Epithelial cell of prostate (primary cell): ENCODE measurements around the gene IFNLR1.
A peak's percentile ranks its signal among the peaks of the same experiment; 100 is the strongest.

ENCODE experiments used
- DNase-seq: peaks from one replicate; pipeline ENCODE4 v3.0.0-alpha.2; 2011; ENCODE audit warnings: low read depth, low spot score
- H3K27ac ChIP-seq: fragments of 450-650 bp; 2 replicates; pipeline ENCODE4 v1.5.1; 2017; ENCODE audit warnings: mild to moderate bottlenecking

Gene IFNLR1

DNA sequence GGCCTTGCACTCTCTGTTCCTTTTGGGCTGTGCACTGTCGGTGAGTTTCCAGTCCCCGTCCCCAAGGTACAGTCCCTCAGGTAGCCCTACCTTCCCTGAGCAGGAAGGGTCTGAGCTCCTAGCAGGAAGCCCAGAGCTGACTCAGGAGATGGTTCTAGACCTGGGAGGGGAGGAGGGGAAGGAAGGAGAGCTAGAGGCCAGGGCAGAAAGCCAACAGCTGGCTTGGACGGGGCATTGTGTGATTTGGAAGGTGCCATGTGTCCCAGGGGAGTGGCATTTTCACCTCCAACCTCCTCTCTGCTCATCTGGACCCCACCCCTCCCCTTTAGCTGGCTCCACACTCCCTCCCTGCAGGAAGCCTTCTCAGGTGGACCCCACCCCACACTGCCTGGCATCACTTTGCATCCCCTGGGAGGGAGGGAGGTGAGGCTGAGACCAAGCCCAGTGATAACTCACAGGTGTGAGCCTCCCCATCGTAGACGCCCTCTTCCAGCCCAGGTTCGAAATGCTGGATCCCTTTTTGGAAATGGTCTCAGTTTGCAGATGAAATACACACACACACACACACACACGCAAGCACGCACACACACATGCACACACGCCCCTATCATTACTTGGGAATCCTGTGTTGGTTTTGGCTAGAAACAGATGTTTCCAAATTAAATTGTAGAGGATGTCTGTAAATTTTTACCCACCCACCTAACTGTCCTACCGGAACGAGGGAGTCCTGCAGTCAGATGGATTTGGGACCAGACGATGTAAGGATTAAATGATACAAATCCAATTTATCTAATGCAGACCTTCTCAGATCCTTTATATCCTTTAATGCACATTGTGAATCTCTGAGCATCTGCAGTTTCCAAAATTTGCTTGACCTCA is 19.7 kb upstream of the IFNLR1 start:
- peak; percentile 51 for DNase-seq
- peak overlapping the region; percentile 53 for H3K27ac ChIP-seq

DNA sequence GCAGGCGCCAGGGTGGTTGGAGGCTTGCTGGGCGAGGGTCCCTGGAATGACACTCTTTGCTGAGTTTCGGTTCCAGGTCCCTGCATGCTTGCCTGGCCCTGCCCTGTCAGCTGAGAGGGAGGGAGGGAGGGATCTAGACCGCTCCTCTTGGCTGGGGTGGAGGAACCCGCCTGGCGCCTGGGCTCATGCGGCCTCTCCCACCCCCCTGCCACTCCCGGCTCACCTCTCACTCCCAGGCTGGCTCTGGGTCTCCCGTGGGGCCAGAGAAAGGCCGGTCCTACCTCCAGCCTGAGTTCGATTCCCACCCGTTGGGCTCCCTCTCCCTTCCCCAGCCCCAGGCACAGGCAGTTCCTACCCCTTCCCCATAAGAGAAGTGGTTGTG is 19.0 kb upstream of the IFNLR1 start:
- no peak for DNase-seq
- peak overlapping the region; percentile 53 for H3K27ac ChIP-seq

DNA sequence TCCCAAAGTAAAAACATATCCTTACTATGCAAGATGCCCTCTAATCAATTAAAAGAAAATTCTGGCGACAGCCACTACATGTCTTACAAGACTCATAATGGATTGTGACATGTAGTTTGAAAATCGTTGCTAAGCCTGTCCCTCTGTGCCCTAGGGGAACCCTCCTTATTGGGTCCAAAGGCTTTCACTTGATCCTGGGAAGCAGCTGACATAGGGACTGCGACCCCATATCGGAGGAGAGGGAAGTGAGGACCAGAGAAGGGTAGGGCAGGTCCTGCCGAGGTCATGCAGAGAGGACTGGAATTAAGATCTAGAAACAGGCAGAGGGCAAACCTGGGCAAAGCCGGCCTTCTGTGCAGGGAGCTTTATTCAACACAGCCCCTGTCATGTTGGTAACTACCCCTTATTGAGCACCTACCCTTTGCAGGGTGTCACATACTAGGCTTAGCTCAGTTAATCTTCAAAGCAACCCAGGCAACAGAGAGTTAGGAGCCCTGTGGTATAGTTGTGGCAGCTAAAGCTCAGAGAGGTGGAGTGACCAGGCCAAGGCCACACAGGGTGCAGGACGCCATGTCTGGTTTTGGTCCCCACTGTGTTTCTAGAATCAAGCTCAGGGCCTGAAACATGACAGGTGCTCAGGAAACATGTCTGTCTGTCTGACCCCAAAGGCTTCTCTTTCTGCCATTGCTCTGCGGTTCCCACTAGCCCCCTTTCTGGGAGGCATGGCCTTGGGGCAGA is 18.4 kb upstream of the IFNLR1 start:
- H3K27ac ChIP-seq: peak overlapping the region; percentile 53
- no peak for DNase-seq

DNA sequence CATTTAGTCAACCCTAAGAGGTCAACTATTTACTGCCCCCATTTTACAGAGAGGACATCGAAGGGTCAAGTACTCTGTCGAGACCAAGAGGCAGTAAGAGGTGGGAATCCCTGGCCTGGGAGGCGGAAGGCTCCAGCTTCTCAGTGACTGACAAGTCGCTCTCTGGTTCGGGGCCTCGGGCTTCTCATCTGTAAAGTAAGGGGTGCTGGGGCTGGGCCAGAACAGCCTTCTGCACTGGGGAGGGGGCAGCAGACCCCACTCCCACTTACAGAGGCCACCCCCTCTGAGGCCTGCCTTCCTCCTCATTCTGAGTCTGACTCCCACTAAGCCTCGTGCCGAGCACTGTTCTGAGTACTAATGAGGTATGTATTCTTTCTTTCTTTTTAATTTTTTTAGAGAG is 17.0 kb upstream of the IFNLR1 start:
- no peak for DNase-seq
- peak overlapping the region; percentile 71 for H3K27ac ChIP-seq

DNA sequence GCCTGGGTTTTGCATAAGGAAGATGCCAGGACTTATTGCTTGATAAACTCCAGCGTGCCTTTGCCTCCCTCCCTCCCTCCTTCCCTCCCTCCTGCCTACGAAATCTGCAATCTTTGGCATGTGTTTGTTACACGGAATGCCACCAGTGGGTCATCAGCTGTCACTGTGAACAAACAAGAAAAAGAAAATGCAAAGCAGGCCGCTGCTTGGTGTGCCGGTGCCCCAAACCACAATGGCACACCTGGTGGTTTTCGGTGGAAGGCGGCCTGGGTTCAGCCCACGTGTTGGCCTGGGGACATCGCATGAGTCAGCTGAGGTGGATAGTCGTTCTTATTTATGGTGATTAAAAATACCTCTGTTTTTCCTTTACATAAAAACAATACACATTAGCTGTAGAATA is 16.3 kb upstream of the IFNLR1 start:
- peak; percentile 63 for DNase-seq
- peak overlapping the region; percentile 71 for H3K27ac ChIP-seq

DNA sequence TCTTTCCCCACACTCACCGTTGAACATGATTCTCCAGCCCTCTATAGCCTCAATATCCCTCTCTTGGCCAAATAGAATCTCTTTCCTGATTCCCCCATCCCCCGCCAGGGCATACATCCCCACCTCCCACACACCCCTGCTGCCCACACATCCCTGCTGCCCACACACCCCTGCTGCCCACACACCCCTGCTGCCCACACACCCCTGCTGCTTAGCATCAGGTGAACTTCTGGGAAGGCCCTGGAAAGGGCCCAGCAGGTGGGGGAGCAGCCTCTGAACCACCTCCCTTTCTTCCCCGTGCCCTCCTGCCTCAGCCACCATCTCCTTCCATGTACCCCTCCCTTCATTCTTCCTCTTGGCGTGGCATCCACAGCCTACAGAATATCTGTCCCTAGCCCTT is 15.9 kb upstream of the IFNLR1 start:
- no peak for DNase-seq
- peak overlapping the region; percentile 71 for H3K27ac ChIP-seq

DNA sequence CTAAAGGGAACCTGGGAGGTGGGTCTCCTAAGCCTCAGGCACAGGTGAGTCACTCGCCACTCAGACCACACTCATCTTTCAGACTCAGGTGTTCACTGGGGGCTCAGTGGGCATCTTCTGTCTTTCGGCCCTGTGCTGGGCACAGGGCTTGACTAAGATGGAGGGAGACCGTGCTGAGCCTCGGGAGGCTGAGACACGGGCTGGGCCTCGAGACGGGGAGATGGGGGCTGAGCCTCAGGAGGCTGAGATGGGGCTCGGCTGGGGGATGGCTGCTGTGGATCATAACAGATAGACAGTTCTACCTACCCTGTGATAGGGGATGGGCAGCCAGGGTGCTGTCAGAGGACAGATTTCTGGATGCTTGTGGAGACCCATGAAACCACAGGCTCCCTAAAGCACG is 15.5 kb upstream of the IFNLR1 start:
- H3K27ac ChIP-seq: peak overlapping the region; percentile 71
- DNase-seq: no peak

DNA sequence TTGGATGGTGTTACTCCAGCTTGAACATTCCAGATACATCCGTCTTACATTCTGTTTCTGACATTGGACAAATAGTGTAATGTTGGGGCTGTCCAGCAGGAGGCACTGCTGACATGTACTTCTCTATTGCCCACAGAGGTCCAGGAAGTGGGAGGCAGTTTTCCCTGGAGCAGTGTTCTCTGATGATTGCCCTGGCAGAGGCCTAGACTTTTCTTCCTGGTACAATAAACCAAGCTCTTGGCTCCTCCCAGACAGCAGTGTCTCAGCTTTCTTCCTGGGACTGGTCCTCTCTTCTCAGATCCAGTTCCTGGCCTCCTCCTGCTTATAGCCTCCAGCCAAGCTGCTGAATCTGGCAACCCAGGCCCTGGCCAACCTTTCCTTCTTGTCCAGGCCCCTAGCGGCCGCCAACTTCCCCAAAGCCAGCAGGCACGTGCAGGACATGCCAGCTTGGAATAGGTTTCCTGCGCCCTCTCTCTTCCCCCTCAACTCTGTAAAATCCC is 14.9 kb upstream of the IFNLR1 start:
- peak overlapping the region; percentile 71 for H3K27ac ChIP-seq
- DNase-seq: peak; percentile 86

DNA sequence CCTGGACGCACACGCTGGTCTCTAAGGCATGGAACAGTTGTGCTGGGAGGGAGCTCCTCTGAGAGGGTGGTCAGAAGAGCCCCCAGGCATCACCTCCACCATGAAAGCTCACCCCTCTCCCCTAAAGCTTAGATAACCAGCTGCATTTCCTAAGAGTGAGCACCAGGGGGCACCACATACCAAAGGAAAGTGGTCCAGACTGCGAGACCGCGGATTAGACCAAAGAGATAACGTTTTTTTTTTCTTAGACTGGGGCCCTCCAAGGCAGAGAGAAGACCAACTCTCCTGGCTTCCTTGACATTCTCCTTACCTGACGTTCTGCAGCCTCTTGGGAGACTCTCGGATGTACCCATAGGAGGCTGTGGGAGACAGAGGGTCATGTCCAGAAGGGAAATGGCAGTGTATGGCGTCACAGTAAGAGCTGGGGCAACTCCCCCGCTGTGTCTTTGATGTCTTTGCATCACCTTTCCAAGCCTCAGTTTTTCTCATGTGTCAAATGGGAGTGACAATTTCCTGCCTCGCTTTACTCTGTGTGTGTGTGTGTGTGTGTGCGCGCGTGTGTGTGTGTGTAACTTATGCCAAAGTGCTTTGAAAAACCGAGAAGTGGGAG is 12.3 kb upstream of the IFNLR1 start:
- H3K27ac ChIP-seq: no peak overlapping the region

DNA sequence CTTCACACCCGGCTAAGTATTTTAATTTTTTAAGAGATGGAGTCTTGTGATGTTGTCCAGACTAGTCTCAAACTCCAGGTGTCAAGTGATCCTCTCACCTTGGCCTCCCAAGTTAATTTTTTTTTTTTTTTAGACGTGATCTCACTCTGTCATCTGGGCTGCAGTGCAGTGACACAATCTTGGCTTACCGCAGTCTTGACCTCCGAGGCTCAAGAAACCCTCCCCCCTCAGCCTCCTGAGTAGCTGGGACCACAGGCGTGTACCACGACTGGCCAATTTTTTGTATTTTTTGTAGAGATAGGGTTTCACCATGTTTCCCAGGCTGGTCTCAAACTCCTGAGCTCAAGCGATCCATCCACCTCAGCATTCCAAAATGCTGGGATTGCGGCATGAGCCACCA is 11.7 kb upstream of the IFNLR1 start:
- DNase-seq: no peak
- no peak overlapping the region for H3K27ac ChIP-seq

More for the DNA sequence above, 12.3 kb upstream of the IFNLR1 start:
- no peak for DNase-seq

DNA sequence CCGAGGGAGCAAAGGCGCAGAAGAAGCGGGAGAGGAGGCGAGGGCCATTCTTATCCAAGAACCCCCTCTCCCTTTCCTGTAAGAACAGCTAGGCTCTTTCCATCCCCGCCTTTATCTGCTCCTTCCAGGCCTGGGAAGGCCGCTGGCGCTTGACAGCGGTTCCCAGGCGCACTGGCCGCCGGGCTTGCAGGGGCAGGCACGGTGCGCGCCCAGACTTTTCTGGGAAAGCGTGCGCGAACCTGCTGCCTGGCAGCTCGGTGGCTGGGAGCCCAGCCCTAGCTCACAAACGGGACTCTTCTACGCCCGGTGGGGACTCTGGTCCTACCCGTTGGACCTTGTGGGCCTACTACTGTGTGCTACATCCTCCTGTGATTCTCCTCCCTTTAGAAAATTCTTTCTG is 8.8 kb upstream of the IFNLR1 start:
- no peak for DNase-seq
- peak overlapping the region; percentile 68 for H3K27ac ChIP-seq

DNA sequence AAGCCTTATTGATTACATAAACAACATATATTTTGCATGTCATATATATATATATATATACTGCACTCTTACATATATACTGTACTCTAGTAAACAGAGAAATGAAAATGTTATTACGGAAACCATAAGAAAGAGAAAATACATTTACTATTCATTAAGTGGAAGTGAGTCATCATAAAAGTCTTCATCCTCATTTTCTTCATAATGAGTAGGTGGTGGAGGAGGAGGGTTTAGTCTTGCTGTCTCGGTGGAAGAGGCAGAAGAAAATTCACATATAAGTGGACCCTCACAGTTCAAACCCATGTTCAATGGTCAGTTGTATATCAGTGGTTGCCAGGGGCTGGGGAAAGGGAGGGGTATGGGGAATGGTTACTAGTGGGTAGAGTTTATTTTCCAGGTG is 8.0 kb upstream of the IFNLR1 start:
- H3K27ac ChIP-seq: peak overlapping the region; percentile 68
- no peak for DNase-seq

DNA sequence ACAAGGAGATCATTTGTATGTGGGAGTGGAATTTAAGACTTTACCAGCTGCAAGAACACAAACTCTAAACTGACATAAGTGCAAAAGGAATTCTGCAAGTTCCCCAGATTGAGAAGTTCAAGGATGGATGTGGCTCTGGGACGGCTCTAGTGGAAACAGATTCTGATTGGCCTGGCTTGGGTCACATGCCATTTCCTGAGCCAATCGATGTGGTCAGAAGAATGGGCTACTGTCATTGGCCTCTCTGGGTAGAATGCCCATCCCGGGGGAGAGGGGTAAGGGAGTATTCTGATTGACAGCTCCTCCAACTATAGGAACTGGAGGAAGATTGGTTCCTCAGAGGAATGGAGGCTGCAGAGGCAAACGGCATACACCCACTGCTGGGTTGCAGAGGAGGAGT is 6.0 kb upstream of the IFNLR1 start:
- H3K27ac ChIP-seq: peak overlapping the region; percentile 67

DNA sequence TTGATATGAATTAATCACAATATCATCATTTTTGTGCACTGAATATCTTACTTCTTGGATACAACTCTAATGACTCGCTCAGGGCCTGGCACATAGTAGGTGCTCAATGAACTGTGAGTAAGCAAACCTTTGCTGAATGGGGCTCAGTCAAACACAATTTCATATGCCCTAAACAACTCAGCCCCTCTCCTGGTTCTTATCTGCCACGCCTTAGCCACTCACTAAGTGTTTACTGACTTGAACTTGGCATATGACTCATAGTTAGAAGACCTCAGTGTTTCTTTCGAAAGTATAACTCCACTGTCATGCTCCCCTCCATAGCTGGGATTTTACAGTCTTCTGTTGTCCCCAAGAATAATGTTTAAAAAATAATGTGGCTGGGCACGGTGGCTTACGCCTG is 4.8 kb upstream of the IFNLR1 start:
- H3K27ac ChIP-seq: peak overlapping the region; percentile 67

More for the DNA sequence above, 6.0 kb upstream of the IFNLR1 start:
- no peak for DNase-seq

DNA sequence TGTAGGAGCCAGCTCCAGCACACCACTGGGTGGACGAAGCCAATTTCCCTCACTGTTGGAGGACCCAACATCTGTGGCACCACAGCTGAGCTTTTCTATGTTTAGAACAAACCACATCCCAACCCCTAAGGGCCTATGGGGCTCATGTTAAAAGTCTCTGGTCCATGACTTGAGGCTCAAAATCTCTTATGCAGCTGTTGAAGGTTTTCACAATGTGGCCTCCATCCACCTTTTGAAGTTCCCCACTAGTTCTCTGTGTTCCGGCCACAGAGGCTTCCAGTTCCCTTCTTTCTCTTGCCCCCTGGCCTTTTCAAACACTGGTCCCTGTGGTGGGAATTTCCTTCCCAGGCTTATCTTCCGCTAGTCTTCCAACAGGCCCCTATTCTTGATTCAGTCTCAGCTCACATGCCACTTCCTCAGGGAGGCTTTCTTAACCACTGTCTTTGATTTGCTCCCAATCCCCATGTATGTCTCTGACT is 3.9 kb upstream of the IFNLR1 start:
- no peak for DNase-seq
- H3K27ac ChIP-seq: peak overlapping the region; percentile 67

More for the DNA sequence above, 4.8 kb upstream of the IFNLR1 start:
- peak; percentile 76 for DNase-seq

DNA sequence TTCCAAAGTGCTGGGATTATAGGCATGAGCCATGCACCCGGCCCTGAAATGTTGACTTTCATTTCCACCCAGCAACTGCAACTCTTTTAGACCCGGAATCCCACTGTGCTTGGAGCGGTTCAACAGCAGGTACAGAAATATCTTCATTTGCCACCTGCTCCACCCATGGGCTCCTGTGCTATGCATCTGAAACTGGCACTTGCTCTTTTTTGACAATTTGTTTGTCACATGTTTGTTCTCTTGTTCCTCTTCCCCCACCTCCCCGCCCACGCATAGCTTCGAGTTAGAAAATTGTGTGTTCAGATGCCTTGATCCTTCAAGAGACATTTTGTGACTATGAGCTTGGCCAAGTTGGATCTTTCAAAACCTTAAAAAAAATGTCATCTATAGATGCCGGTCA is 2.4 kb upstream of the IFNLR1 start:
- DNase-seq: no peak
- H3K27ac ChIP-seq: peak overlapping the region; percentile 67

DNA sequence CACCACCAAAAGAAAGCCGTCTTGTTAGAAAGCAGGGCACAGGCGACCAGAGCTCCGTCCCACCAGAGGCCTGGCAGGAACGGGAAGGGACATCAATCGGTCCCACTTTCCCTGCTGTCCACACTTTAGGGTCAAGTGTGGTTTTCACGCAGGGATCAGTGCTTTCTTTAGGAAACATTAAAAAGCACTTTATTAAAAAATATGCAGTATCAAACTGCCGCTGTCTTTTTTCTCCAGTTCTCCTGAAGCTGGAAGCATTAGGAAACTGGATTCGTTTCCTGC is 437 bp downstream of the IFNLR1 start:
- DNase-seq: no peak
- peak overlapping the region; percentile 51 for H3K27ac ChIP-seq

DNA sequence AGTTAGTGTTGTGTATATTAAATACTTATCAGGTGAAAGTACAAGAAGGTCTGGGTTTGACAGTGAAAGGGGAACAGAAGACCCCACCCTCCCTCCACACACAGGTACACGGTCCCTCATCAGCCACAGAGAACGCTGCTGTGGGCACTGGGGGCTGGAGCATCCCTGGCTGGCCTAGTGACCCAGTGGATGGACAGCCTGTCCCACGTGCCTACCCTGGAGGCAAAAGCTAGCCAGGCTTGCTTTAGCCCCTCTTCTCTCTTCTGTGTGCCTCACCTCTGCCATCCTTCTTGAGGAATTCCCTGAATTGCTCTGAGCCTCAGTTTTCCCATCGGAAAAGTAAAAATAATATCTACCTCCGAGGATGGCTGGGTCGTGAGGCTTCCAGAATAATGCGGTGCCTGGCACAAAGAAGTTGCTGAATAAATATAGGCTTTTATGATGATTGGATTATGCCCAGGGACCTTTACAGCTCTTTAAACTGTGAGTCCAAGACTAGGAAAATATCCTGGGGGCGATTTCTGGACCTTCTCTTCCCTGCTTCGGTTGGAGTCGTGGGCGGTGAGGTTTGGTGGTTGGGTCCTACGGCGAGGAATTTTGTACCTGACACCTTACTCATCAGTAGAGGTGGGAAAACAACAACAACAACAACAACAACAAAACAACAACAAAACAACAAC is 918 bp downstream of the IFNLR1 start:
- no peak for DNase-seq
- peak overlapping the region; percentile 51 for H3K27ac ChIP-seq

DNA sequence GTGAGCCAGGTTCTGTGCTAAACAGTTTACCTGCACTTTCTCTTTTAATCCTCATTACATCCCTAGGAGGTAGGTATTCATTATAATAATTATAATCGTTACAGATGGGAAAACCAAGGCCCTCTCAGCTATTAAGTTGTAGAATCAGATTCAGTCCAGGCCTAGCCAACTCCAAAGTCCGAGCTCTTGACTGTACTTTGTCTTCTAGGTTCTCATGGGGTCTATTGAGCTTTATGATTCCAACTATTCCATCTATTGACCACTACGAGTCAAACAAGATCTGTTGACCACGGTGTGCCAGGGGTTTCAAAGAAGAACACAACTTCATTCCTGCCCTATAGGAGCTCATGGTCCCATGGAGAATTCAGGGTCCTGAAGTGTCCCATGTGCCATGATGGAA is 2.0 kb downstream of the IFNLR1 start:
- H3K27ac ChIP-seq: no peak overlapping the region

DNA sequence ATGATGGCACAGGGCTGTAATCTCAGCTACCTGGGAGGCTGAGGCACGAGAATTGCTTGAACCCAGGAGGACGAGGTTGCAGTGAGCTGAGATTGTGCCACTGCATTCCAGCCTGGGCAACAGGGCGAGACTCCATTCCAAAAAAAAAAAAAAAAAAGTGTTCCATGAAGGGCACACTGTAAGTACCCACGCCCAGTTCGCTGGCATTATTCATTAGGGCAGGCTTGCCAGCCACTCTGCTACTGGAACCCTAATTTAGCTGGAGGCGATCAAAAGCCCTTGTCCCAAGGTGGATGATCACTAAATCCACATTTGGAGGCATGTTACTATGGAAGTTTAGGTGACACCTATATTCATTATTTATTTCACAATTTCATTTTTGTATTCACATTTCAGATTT is 5.0 kb downstream of the IFNLR1 start:
- DNase-seq: no peak

More for the DNA sequence above, 2.0 kb downstream of the IFNLR1 start:
- DNase-seq: no peak

More for the DNA sequence above, 5.0 kb downstream of the IFNLR1 start:
- no peak overlapping the region for H3K27ac ChIP-seq
